HG03097 (cell line): ENCODE data around the gene HACL1.
A peak's percentile ranks its signal among the peaks of the same experiment; 100 is the strongest.

Experiments used
- ATAC-seq: cut with Tn5 transposase; IDR thresholded peaks from one replicate; pipeline ENCODE4 v1.9.1; 2021; ENCODE audit not compliant: unreplicated experiment, low FRiP score

The HACL1 gene

GRCh38 chr3:15585111-15585845 is 16.1 kb downstream of the HACL1 start:
- no peak for ATAC-seq

DNA sequence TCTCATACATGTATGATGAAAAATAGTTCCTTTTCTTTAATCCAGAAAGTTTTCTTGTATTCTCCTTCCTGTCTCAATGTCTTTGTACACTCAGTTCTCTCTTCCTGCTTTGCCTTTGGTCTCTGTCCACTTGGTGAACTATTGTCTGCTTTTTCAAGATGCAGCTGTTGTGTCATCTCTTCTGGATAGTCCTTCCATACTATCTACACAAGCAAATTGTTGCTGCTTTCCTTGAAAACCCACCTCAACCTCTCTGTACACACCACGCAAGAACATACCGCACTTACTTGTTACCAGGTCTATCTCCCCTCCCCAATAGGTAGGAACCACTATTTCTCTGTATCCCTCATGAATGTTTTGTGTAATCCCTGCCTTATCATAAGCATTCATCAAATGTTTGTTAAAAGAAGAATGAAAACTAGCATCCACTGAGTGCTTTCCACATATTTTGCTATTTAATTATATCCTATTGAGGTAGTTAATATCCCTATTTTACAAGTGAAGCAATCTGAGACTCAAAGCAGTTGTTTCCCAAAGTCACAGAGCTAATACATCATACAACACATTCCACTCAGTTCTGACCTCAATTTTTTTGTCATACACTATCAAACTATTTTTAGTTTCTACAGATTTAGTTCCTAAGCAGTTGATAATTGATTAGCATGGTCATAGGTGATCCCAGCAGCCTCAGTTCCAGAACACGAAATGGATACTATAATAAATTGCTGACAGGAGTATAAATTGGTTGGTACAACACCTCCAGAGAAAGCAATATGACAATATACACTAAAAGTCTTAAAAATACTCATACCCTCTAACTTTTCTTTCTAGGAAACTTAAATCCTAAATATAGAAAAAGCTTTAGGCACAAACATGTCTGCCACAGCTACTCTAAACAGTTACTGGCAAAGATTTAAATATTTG is 19.6 kb downstream of the HACL1 start:
- ATAC-seq = no peak

GRCh38 chr3:15579051-15579450 is 22.3 kb downstream of the HACL1 start:
- ATAC-seq = no peak

GRCh38 chr3:15578289-15578867 is 23.0 kb downstream of the HACL1 start:
- no peak for ATAC-seq

DNA sequence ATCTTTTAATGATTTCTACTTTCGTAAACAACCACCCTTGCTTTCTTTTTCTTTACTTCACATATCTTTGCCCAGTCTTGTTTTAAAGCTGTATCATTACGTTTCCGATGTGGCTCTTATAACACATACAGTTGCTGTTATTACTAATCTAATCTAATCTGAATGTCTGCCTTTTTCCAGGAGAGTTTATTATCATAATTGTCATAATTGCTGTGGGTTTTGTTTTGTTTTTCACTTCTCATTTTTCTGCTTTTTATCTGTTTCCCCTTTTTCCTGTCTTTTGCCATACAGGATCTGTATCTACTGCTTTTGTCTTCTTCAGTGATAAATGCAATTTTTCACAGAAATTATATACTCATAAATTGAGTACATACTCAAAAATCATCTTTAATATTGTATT is 24.9 kb downstream of the HACL1 start:
- ATAC-seq = no peak

DNA sequence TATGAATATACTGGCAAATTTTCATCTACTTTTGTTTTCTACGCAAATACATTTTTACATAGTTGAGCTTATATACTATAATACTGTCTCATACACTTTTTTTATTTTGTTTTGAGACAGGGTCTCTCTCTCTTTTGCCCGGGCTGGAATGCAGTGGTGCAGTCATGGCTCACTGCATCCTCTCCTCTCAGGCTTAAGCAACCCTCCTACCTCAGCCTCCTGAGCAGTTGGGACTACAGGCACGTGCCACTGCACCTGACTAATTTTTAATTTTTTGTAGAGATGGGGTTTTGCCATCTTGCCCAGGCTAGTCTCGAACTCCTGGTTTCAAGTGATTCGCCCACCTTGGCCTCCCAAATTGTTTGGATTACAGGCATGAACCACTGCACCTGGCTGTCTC is 25.9 kb downstream of the HACL1 start:
- ATAC-seq = no peak

DNA sequence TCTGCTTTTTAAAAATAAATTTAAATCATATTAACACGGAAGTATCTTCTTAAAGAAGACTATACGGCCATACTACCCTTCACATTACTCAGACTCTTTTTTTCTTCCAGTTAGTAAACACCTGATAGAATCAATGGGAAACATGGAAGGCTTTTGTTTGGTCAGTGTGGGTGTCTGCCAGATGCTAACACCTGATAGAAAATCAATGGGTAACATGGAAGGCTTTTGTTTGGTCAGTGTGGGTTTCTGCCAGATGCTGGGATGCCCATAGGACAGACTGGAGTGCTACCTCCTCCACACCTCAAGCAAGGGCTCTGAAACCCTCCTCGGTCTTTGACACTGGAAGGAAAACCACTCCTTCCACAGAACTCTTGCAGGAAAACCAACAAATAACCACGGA is 29.2 kb downstream of the HACL1 start:
- no peak for ATAC-seq

GRCh38 chr3:15563190-15563589 is 38.2 kb downstream of the HACL1 start:
- ATAC-seq = no peak

- ATAC-seq = no peak
Observed at GRCh38 chr3:15562560-15562959, 38.8 kb downstream of the HACL1 start.

DNA sequence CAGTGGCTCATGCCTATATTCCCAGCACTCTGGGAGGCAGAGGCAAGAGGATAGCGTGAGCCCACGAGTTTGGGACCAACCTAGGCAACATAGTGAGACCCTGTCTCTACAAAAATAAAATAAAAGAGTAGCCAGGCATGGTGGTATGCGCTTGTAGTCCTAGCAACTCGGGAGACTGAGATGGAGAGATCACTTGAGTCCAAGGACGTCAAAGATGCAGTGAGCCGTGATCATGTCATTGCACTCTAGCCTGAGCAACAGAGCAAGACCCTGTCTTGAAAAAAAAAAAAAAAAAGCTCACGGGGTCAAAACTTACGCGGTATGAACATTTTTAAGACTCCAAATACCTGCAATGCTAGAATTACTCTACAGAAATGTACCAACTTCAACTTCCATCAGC is 42.8 kb downstream of the HACL1 start:
- no peak for ATAC-seq

- no peak for ATAC-seq
Observed at GRCh38 chr3:15557511-15557946, 43.8 kb downstream of the HACL1 start.

GRCh38 chr3:15556512-15556911 is 44.9 kb downstream of the HACL1 start:
- peak; percentile 86 for ATAC-seq

DNA sequence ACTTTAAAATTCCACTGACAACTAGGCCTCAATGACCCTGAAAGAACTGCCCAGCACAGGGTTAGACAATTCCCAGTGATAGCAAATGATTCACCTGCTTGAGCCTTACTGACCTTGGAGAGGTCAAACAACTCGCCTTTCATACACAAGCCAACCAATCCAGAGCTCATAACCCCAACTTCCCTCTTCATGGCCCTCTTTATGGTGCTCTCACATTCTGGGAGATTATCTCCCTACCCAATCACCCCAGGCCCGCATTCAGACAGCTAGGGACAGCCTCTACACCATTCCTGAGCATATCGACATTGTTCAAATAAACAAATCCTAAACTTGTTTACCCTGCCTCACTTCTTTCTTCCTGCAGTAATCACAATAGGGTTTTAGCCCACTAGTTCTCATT is 47.6 kb downstream of the HACL1 start:
- ATAC-seq = no peak

- no peak for ATAC-seq
Observed at GRCh38 chr3:15551902-15552301, 49.5 kb downstream of the HACL1 start.

GRCh38 chr3:15549846-15550245 is 51.5 kb downstream of the HACL1 start:
- no peak for ATAC-seq

- no peak for ATAC-seq
Observed at GRCh38 chr3:15542614-15543013, 58.8 kb downstream of the HACL1 start.

DNA sequence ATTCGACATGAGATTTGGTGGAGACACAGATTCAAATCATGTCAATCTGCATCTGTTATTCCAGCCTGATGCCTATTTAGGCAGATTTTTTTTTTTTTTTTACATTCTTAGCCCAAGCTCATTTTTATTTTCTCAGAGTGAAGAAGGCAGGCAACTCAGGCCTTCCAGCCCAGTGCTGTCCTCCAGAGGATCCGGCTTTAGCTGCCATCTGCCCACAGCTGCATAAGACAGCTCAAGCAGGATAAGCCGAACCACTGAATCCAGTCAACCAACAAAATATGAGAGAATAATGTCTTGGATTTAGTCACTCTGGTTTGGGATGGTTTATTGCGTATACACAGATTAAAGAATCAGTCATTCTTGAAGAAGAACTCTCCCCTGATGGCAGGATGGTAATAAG is 60.0 kb downstream of the HACL1 start:
- ATAC-seq = no peak

DNA sequence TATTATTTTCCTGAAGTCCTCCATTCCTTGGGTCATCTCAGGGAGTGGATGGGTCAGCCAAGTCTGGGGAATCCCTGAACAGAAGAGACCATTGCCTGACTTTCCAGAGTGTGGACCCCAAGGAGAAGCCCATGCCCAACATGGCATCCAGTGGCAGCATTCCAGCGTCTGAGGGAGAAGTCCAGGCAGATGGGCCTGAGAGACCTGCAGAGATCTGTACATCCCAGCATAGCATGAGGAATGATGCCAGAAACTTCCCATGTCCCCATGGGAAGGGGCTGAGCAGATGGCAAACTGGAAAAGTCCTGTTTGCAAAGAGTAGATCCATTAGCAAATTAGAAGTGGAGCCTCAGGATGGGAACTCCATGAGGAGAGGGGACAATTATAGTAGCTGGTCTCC is 62.3 kb downstream of the HACL1 start:
- ATAC-seq = no peak

GRCh38 chr3:15538345-15538744 is 63.0 kb downstream of the HACL1 start:
- ATAC-seq = no peak

DNA sequence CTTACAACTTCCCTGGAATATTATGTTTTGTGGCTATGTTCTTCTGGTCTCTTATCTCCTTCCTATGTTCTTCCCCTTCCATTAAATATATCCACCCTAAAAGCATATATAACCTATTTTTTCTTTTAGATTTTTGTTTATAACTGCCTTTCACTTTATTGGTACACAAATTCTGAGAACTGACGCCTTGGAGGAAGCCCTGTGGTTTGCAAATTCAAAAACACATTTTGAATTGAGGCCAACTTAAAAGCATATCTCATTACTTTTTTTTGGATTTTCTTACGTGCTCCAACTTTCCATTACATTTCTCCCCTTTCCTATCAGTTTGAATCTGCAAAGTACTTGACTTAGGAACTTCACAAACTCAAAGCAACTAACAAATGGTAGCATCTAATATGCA is 64.5 kb downstream of the HACL1 start:
- no peak for ATAC-seq

- ATAC-seq = no peak
Observed at GRCh38 chr3:15535732-15536131, 65.6 kb downstream of the HACL1 start.
